HCT116 (cell line): ENCODE measurements around the gene TROAP. TPM values are rescaled to one million over a fixed set of nuclear protein-coding genes. Genes with fewer than 3 reads are reported as not detected.

Experiments used
- ATAC-seq: fragments of 200-7000 bp; cut with Tn5 transposase; 2 replicates; pipeline ENCODE4 v1.9.1; 2020; ENCODE audit warnings: mild to moderate bottlenecking, moderate library complexity
- BruUV-seq: library from RNA; stranded (reverse); fragments of 400-500 nt; replicated peaks from 2 replicates; lab custom pipeline; 2021; lab: Mats Ljungman, UMichigan
- CTCF ChIA-PET: fragments of 300-600 bp; sonication (Branson Sonifier 250); formaldehyde crosslinking; loops from one replicate; lab custom pipeline; 2021; ENCODE audit warnings: antibody characterized with exemption; lab: Charles Lee
- POLR2A ChIA-PET: fragments of 300-600, 350-600 bp; sonication (Branson Sonifier 250); formaldehyde crosslinking; loops from one replicate; lab custom pipeline; 2021; ENCODE audit warnings: antibody characterized with exemption; lab: Charles Lee
- RAD21 ChIA-PET, 2 experiments: fragments of 300-600 bp; sonication (Branson Sonifier 250); formaldehyde crosslinking; loops; one replicate each; lab custom pipeline; 2023; ENCODE audit warnings: low total read pairs in 2 of 2; ENCODE audit not compliant: uncharacterized antibody in 2 of 2, unreplicated experiment in 2 of 2, low non-redundant PET in 1 of 2; lab: Charles Lee
- DNase-seq: peaks from one replicate; pipeline ENCODE4 v3.0.0-alpha.2; 2010; ENCODE audit warnings: low read depth, low spot score
- H2AFZ ChIP-seq: fragments of 200-600 bp; shearing (Covaris generic), sonication (generic); 2 replicates; pipeline ENCODE4 v1.6.1; 2017; ENCODE audit warnings: low read depth, mixed run types, mixed read lengths, antibody characterized with exemption, low read length; ENCODE audit not compliant: poor library complexity, severe bottlenecking
- H3K27ac ChIP-seq: 2 replicates; pipeline ENCODE4 v1.5.1; 2012; ENCODE audit warnings: low read depth, low read length
- H3K27me3 ChIP-seq: fragments of 200-600 bp; sonication (generic); 2 replicates; pipeline ENCODE4 v1.6.1; 2016; ENCODE audit warnings: mixed run types, low read length, mixed read lengths; ENCODE audit not compliant: insufficient read depth
- H3K36me3 ChIP-seq, 2 experiments: fragments of 200-500 bp in 1 of 2; fragments of 200-600 bp in 1 of 2; sonication (Bioruptor generic) in 1 of 2; sonication (generic) in 1 of 2; 2 replicates each; pipeline versions ENCODE4 v1.5.1 to v1.6.1; 2014 to 2016; ENCODE audit warnings: low read length in 2 of 2, inconsistent platforms in 1 of 2, mixed read lengths in 1 of 2, mixed run types in 1 of 2; ENCODE audit not compliant: insufficient read depth in 2 of 2, control insufficient read depth in 1 of 2
- H3K4me1 ChIP-seq, 2 experiments: fragments of 200-600 bp in 1 of 2; sonication (generic) in 1 of 2; 2 replicates each; pipeline versions ENCODE4 v1.5.1 to v1.6.1; 2012 to 2017; ENCODE audit warnings: low read length in 2 of 2, inconsistent platforms in 1 of 2, mild to moderate bottlenecking in 1 of 2, mixed read lengths in 1 of 2, mixed run types in 1 of 2, moderate library complexity in 1 of 2; ENCODE audit not compliant: insufficient read depth in 2 of 2, control insufficient read depth in 1 of 2
- H3K4me2 ChIP-seq: fragments of 200-600 bp; sonication (generic); 2 replicates; pipeline ENCODE4 v1.6.1; 2017; ENCODE audit warnings: mixed run types, low read length, mixed read lengths
- H3K4me3 ChIP-seq, 2 experiments: fragments of 200-600 bp in 1 of 2; sonication (generic) in 1 of 2; replicated peaks in 1 of 2; 2 replicates each; pipeline ENCODE4 v1.5.1; 2011 to 2016; ENCODE audit warnings: low read length in 2 of 2, control low read depth in 1 of 2, low read depth in 1 of 2, mild to moderate bottlenecking in 1 of 2, mixed read lengths in 1 of 2, mixed run types in 1 of 2
- H3K79me2 ChIP-seq: fragments of 200-600 bp; sonication (generic); 2 replicates; pipeline ENCODE4 v1.6.1; 2017; ENCODE audit warnings: mild to moderate bottlenecking, mixed run types, low read length, moderate library complexity, mixed read lengths; ENCODE audit not compliant: insufficient read depth
- H3K9ac ChIP-seq: fragments of 200-600 bp; sonication (generic); 2 replicates; pipeline ENCODE4 v1.6.1; 2016; ENCODE audit warnings: low read length, mixed read lengths
- H3K9me2 ChIP-seq: fragments of 200-600 bp; sonication (generic), shearing (Covaris generic); 2 replicates; pipeline ENCODE4 v1.6.1; 2017; ENCODE audit warnings: mixed run types, mild to moderate bottlenecking, moderate library complexity; ENCODE audit not compliant: insufficient read depth
- H3K9me3 ChIP-seq, 2 experiments: fragments of 200-500 bp in 1 of 2; fragments of 200-600 bp in 1 of 2; sonication (Bioruptor generic) in 1 of 2; sonication (generic) in 1 of 2; 2 replicates each; pipeline ENCODE4 v1.6.1; 2014 to 2017; ENCODE audit warnings: low read length in 2 of 2, mixed read lengths in 2 of 2, inconsistent platforms in 1 of 2, low read depth in 1 of 2, mild to moderate bottlenecking in 1 of 2, mixed run types in 1 of 2, moderate library complexity in 1 of 2; ENCODE audit not compliant: control insufficient read depth in 1 of 2, insufficient read depth in 1 of 2
- H4K20me1 ChIP-seq: fragments of 200-600 bp; sonication (generic), shearing (Covaris generic); 2 replicates; pipeline ENCODE4 v1.6.1; 2017; ENCODE audit warnings: mixed run types, mild to moderate bottlenecking, moderate library complexity; ENCODE audit not compliant: insufficient read depth
- CEBPB ChIP-seq: IDR thresholded peaks from 2 replicates; pipeline ENCODE4 v1.6.1; 2012; ENCODE audit warnings: low read depth
- FOSL1 ChIP-seq: IDR thresholded peaks from 2 replicates; pipeline ENCODE4 v1.6.1; 2012; ENCODE audit warnings: low read depth
- JUND ChIP-seq: IDR thresholded peaks from 2 replicates; pipeline ENCODE4 v1.6.1; 2012
- POLR2AphosphoS5 ChIP-seq: IDR thresholded peaks from 2 replicates; pipeline ENCODE4 v1.6.1; 2011; ENCODE audit warnings: mild to moderate bottlenecking, low read depth, low read length, moderate library complexity
- SP1 ChIP-seq: IDR thresholded peaks from 2 replicates; pipeline ENCODE4 v1.6.1; 2012; ENCODE audit warnings: low read depth
- SRF ChIP-seq: IDR thresholded peaks from 2 replicates; pipeline ENCODE4 v1.6.1; 2012; ENCODE audit warnings: low read depth
- TCF7L2 ChIP-seq: IDR thresholded peaks from 2 replicates; pipeline ENCODE4 v1.7.0; 2011; ENCODE audit warnings: borderline replicate concordance, inconsistent platforms; ENCODE audit not compliant: insufficient read depth, insufficient read length; ENCODE audit errors: extremely low read depth
- intact Hi-C: fragments of 100-400 bp; cut with micrococcal nuclease; formaldehyde crosslinking; loops from 2 replicates; pipeline ENCODE4 v1.10.0; 2022
- total RNA-seq: library from RNA; stranded (reverse); gene quantifications from one replicate; pipeline ENCODE4 v1.2.1, GENCODE V29; 2021; ENCODE audit not compliant: unreplicated experiment
- TF ChIP-seq, protein P1 (sequence below), 3 experiments: fragments of 200-600 bp in 1 of 3; sonication (generic) in 1 of 3; IDR thresholded peaks in 2 of 3; conservative IDR thresholded peaks in 1 of 3; 2 replicates each; pipeline ENCODE4 v1.5.1; 2012 to 2017; ENCODE audit warnings: low read depth in 2 of 3, low read length in 2 of 3, antibody characterized with exemption in 1 of 3, borderline replicate concordance in 1 of 3, control low read depth in 1 of 3, mild to moderate bottlenecking in 1 of 3, mixed read lengths in 1 of 3, mixed run types in 1 of 3, moderate library complexity in 1 of 3; ENCODE audit not compliant: insufficient read depth in 1 of 3
- TF ChIP-seq, protein P2 (sequence below): IDR thresholded peaks from 2 replicates; pipeline ENCODE4 v1.6.1; 2012; ENCODE audit warnings: low read depth
- TF ChIP-seq, protein P3 (sequence below): IDR thresholded peaks from 2 replicates; pipeline ENCODE4 v1.6.1; 2012

TROAP gene
- total RNA-seq, 1 experiment from 2014 or later = 99.1 TPM

DNA sequence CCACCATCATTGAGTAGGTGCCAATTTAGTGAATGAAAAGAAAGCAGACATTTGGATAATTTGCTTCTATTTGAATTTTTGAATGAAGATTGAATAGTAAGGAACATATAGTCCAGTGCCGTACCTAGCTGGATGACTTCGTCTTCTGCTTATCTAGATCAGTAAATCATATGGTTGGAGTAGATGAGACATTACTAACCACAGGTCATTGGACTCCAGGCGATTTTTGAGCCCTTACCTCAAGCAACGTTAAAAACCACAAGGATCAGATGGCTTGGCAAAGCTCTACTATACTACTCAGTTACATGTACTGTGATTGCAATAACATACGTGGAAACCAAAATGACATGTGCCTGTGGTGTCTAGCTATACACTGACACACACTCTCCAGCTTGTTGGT lies 42.5 kb downstream of the TROAP start:
- intact Hi-C loops = no loop called here
- BruUV-seq = no TSS peak
- H3K27ac ChIP-seq = peak overlapping the region; percentile 99; the same call in 1 of the 2 replicates
- H3K9me3 ChIP-seq = no peaks in the 10 kb centered on the region
- no peak overlapping the region for H2AFZ ChIP-seq
- TF ChIP-seq JUND = no peak
- no peak for TF ChIP-seq CEBPB
- TF ChIP-seq SRF = no peak
- TF ChIP-seq FOSL1 = no peak
- TF ChIP-seq, protein P1, sequence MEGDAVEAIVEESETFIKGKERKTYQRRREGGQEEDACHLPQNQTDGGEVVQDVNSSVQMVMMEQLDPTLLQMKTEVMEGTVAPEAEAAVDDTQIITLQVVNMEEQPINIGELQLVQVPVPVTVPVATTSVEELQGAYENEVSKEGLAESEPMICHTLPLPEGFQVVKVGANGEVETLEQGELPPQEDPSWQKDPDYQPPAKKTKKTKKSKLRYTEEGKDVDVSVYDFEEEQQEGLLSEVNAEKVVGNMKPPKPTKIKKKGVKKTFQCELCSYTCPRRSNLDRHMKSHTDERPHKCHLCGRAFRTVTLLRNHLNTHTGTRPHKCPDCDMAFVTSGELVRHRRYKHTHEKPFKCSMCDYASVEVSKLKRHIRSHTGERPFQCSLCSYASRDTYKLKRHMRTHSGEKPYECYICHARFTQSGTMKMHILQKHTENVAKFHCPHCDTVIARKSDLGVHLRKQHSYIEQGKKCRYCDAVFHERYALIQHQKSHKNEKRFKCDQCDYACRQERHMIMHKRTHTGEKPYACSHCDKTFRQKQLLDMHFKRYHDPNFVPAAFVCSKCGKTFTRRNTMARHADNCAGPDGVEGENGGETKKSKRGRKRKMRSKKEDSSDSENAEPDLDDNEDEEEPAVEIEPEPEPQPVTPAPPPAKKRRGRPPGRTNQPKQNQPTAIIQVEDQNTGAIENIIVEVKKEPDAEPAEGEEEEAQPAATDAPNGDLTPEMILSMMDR (IDR thresholded peaks at IDR 0.05 in 2 of 3, conservative IDR thresholded peaks at IDR 0.05 in 1 of 3; ENCODE audit: borderline replicate concordance in 1 of 3, insufficient read depth in 1 of 3, low read depth in 2 of 3, low read length in 2 of 3) = no peak
- TF ChIP-seq POLR2AphosphoS5 = peak; percentile 43
- TF ChIP-seq, protein P2, sequence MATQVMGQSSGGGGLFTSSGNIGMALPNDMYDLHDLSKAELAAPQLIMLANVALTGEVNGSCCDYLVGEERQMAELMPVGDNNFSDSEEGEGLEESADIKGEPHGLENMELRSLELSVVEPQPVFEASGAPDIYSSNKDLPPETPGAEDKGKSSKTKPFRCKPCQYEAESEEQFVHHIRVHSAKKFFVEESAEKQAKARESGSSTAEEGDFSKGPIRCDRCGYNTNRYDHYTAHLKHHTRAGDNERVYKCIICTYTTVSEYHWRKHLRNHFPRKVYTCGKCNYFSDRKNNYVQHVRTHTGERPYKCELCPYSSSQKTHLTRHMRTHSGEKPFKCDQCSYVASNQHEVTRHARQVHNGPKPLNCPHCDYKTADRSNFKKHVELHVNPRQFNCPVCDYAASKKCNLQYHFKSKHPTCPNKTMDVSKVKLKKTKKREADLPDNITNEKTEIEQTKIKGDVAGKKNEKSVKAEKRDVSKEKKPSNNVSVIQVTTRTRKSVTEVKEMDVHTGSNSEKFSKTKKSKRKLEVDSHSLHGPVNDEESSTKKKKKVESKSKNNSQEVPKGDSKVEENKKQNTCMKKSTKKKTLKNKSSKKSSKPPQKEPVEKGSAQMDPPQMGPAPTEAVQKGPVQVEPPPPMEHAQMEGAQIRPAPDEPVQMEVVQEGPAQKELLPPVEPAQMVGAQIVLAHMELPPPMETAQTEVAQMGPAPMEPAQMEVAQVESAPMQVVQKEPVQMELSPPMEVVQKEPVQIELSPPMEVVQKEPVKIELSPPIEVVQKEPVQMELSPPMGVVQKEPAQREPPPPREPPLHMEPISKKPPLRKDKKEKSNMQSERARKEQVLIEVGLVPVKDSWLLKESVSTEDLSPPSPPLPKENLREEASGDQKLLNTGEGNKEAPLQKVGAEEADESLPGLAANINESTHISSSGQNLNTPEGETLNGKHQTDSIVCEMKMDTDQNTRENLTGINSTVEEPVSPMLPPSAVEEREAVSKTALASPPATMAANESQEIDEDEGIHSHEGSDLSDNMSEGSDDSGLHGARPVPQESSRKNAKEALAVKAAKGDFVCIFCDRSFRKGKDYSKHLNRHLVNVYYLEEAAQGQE = no peak
- peak; percentile 15; the same call in 1 of the 2 replicates for TF ChIP-seq SP1
- TF ChIP-seq, protein P3, sequence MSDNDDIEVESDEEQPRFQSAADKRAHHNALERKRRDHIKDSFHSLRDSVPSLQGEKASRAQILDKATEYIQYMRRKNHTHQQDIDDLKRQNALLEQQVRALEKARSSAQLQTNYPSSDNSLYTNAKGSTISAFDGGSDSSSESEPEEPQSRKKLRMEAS = no peak
- no peak for TF ChIP-seq TCF7L2
- H3K4me3 ChIP-seq = peak overlapping the region; percentile 65 to 71
- ChIA-PET CTCF (interaction anchor here (1.2 to 2.6 kb wide), 3 partner anchors 18 to 147 kb away, joined by 5 to 19 read pairs (median 8); no protein-coding TSS in a partner anchor), RAD21 (interaction anchor here in 1 of 2 experiments (1.7 kb wide), 1 partner anchor 146 kb away, joined by 5 read pairs; no protein-coding TSS in a partner anchor), POLR2A (no interaction called here)
- no peaks in the 10 kb centered on the region for H3K9me2 ChIP-seq
- peaks cover 38% of the 10 kb centered on the region for H3K79me2 ChIP-seq
- H3K9ac ChIP-seq = peak overlapping the region; percentile 92
- peaks cover 5% of the 10 kb centered on the region; the same call in 1 of the 2 replicates for H4K20me1 ChIP-seq
- no peak for DNase-seq
- no peak for ATAC-seq
- H3K4me1 ChIP-seq = peaks cover 37 to 52% of the 10 kb centered on the region in 2 experiments
- no peaks in the 10 kb centered on the region for H3K36me3 ChIP-seq
- no peaks in the 10 kb centered on the region for H3K27me3 ChIP-seq
- H3K4me2 ChIP-seq = peak overlapping the region; percentile 71
